NK-92 (cell line): ENCODE results near the gene TM9SF4.
"Not testable (repeated sequence)": the region's sequence is repeated elsewhere in the genome, so short reads cannot be mapped to it uniquely, and the experiment has no call there.

ENCODE experiments used
- DNase-seq: peaks from one replicate; lab custom pipeline; 2025; ENCODE audit not compliant: unreplicated experiment; lab: John Stamatoyannopoulos, UW

TM9SF4 gene

GRCh38 chr20:32089637-32090362, 19.7 kb upstream of the TM9SF4 start:
- DNase-seq, result no peak

- DNase-seq, result peak; percentile 15
Measured at GRCh38 chr20:32091888-32092346, 17.6 kb upstream of the TM9SF4 start.

GRCh38 chr20:32098786-32099185, 10.7 kb upstream of the TM9SF4 start:
- no peak for DNase-seq

DNA sequence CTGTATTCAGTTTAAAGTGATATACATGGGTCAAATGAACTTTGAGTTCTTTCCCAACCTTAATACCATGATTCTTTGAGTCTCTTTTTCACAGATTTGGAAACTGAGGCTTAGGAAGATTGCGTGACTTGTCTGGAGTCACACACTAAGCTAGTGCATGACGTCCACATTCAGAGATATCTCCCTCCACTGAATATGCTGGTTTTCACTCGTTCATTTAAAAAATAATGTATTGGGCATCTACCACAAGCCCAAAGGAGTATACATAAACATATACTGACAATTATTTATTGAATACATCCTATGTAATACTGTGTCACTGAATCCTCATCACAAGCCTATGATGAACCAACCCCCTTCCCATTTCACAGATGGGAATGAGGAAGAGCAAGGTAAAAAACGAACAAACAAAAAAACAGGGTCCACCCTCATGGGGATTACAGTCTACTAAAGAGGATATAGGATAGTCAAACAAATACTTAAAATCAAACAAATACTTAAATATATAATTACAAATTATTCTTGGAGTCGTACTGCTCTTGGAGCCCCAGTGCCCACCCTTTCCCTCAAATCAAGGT, 611 bp upstream of the TM9SF4 start:
- no peak for DNase-seq

DNA sequence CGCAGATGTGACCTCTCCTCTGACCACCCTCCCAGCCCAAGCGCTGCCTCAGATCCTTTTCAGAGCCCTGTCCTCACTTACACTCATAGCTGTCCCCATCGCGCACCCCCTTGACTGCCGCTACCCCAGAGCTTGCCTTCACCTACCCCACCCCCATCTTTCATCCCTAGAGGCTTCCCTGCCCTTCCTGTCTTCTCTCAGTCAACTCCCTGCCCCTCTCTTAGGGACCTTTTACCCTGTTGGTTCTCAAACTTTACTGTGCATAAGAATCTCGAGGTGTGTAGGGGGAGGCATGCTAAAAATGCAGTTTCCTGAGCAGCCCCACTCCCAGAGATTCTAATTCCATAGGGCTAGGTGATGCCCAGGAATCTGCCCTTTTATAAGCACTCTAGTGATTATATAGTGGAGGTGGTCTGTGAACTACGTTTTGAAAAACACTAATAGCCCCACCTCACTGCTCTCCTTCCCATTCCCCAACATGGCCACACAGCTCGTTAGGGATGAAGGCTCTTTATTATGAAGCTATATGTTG, 725 bp downstream of the TM9SF4 start:
- DNase-seq, result no peak

DNA sequence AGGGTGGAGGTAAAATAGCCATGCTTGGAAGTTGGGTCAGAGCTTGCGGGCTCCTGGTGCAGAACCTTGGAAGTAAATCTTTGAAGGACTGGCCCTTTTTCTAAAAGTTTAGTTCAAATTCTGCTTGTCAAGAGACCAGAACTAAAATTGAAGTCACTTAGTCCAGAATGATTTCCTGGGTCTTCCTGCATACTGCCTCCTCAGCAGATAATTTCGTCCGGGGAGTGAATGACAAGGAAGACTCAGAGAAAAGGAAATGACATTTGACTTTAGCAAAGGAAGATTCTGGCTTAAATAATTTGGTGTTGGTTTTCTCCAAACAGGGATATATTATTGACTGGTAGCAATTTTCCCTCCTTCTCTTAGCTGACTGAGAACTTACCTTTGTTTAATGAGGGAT, 1.2 kb downstream of the TM9SF4 start:
- no peak for DNase-seq

DNA sequence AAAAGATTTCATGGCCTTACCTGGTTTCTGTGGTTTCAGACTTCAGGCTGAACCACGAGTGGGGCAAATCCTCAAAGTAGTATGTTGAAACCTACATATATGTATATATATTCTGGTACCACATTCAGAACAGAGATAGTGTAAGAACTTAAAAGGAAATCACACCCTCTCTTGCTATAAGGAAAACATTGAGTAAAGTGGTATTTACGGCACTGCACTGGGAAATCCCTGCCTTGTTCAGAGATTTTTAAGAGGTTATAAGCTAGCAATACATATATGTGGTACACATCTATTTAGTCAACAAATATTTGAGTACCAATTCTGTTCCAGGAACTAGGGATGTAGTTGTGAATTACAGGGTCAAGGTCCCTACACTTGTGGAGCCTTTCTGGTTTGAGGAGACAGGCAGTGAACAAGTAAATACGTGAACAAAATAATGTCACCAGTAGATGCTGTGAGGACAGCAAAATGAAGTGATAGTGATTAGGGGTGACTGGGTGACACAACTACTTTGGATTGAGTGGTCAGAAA, 1.7 kb downstream of the TM9SF4 start:
- DNase-seq, result no peak

- no peak for DNase-seq
Measured at GRCh38 chr20:32111753-32112152, 2.2 kb downstream of the TM9SF4 start.

GRCh38 chr20:32112841-32113240, 3.3 kb downstream of the TM9SF4 start:
- DNase-seq, result no peak

DNA sequence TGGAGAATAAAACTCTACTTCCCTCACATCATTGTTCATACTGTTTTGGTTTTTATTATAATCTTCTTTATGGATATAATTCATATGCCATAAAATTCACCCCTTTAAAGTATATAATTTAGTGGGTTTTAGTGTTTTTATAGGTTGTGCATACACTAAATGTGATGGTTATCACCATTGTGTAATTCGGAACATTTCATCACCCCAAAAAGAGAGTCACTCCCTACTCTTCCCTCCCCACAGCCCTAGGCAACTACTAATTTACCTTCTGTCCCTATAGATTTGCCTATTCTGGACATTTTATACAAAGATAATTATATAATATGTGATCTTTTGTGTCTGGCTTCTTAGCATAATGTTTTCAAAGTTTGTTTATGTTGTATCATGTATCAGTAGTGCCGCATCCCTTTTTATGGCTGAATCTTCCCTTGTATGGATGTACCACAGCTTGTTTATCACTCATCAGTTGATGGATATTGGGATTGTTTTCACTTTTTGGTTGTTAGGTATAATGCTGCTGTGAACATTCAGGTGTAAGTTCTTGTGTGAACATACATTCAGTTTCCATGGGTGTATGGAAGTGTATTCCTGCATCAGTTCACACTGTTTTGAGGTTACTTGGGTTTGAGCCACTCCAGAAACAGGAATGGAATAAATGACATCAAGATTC, 4.2 kb downstream of the TM9SF4 start:
- DNase-seq, result no peak

GRCh38 chr20:32114305-32114960, 4.9 kb downstream of the TM9SF4 start:
- no peak for DNase-seq

DNA sequence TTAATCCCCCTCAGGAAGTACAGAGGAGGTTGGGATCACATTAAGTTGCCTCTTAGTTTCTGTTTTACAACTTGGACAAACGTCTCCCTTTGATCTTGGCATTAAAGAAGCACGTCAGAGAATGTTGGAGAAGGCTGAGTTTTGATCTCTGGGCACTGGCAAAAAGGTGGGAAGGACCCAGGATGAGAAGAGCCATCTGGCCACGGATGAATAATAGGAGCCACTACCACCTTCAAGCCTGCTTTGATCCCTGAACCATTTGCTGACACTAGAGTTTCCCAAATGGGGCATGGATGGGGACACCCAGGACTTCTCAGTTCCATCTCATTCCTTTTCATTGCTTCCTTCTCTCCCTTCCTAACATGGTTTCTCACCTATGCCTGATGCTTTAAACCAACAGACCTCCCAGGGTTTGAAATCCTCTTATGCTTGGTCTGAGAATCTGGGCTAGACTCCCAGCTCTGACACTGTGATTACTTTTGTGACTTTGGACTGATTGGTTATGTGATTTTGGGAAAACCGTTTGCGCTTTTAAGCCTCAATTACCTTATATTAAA, 5.8 kb downstream of the TM9SF4 start:
- no peak for DNase-seq

DNA sequence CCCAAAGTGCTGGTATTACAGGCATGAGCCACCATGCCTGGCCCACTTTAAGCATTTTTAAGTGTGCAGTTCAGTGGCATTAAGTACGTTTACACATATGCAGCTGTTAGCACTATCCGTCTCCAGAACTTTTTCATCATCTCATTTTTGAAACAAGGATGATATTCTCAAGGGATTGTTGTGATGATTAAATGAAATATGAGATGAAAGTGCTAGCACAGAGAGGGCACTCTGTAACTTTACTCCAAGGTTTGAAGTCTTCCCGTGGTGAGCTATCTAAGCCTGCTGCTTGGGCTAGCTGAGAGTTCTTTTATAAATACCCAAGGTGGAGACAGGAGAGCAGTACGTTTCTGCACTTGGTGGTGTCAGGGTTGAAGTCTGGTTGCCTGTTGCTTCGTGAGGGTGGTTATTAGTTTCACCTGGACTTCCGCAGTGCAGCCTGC, 6.6 kb downstream of the TM9SF4 start:
- DNase-seq, result no peak

DNA sequence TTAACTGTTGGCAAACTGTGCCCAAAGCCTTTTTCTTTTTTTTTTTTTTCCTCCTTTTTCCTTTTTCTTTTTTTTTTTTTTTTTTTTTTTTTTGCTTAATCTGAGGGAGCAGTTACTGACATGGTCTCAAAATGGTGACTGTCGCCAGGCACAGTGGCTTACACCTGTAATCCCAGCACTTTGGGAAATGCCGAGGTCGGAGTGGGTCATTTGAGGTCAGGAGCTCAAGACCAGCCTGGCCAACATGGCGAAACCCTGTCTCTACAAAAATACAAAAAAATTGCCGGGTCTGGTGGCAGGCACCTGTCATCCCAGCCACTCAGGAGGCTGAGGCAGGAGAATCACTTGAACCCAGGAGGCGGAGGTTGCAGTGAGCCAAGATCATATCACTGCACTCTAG, 7.3 kb downstream of the TM9SF4 start:
- not testable (repeated sequence) for DNase-seq

DNA sequence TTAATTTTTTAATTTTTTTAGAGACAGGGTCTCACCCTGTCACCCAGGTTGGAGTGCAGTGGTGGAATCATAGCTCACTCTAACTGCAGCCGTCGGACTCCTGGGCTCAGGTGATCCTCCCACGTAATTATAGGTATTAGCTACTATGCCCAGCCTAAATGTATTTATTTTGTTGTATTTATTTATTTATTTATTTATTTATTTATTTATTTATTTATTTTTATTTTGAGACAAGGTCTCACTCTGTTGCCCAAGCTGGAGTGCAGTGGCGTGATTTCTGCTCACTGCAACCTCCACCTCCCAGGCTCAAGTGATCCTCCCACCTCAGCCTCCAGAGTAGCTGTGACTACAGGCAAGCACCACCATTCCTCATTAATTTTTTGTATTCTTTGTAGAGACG, 8.9 kb downstream of the TM9SF4 start:
- not testable (repeated sequence) for DNase-seq

DNA sequence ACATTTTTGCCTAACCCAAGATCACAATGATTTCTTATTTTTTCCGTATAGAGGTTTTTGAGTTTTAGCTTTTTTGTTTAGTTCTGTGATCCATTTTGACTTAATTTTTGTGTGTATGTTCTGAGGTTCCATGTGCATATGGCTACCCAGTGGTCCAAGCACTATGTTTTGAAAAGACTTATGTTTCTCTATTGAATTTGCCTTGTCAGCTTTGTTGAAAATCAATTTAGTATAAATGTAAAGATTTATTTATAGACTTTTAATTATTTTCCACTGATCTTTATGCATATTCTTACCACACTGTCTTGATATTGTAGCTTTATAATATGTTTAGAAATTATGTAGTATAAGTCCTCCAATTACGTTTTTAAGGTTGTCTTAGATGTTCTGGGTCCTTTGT, 10.2 kb downstream of the TM9SF4 start:
- no peak for DNase-seq

GRCh38 chr20:32121908-32122307, 12.4 kb downstream of the TM9SF4 start:
- not testable (repeated sequence) for DNase-seq

GRCh38 chr20:32123088-32123487, 13.6 kb downstream of the TM9SF4 start:
- DNase-seq, result no peak

DNA sequence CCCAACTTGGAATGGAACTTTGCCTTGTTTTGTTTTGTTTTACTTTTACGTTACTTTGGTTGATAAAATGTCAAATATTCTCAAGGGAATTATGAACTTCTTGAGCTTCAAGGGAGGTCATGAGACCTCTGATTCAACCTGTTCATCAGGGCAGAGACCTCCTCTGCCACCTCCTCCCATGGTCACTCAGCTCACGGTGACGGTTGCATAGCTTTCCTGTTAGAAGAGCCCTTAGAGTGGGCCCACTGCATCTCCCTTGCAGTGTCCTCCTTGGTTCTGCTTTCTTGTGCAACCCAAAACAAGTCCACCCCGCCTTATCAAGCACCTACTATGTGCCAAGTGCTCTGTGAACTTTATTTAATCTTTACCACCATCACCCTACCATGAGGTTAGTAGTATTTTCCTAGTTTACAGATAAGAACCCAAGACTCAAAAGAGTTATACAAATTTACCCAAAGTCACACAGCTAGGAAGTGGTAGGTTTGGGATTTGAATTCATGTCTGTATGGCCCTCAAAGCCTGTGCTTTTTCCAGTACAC, 15.5 kb downstream of the TM9SF4 start:
- no peak for DNase-seq

- DNase-seq, result no peak
Measured at GRCh38 chr20:32125506-32125905, 16.0 kb downstream of the TM9SF4 start.

DNA sequence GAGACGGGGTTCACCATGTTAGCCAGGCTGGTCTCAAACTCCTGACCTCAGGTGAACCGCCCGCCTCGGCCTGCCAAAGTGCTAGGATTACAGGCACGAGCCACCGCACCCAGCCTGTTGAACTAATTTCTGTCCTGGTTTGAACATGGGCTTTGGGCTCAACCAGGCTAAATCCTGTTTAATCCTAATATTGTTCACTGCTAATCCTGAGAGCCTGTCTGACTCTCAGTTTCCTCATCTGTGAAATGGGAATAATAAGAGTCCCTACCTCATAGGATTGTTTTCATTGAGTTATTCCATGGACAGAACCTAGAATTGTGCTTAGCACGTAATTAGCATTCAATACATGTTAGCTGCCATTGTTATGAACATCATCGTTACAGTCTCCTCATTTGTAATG, 17.4 kb downstream of the TM9SF4 start:
- no peak for DNase-seq
